ENCODE measurements around the gene WFDC12. TPM values are rescaled to one million over a fixed set of nuclear protein-coding genes. Genes with fewer than 3 reads are reported as not detected.

WFDC12 gene
- total RNA-seq, 1 donor from 2014 or later, result not detected

DNA sequence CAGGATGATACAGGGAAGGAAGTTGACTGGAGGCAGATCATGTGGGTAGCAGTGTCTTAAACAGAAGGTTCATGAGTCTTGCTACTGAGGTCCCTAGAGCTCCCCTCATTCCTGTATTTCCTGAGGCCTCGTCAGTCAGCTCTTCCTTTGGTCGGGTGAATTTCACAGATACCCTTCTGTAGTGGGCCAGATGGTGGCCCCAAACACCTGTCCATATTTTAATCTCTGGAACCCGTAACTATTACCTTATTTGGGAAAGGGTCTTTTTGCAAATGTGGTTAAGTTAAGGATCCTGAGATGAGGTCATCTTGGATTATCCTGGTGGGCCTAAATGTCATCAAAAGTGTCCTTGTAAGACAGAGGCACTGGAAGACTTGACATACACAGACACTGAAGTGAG, 32.9 kb downstream of the WFDC12 start:
- DNase-seq (ENCODE audit: low read depth, low spot score), result no peak

DNA sequence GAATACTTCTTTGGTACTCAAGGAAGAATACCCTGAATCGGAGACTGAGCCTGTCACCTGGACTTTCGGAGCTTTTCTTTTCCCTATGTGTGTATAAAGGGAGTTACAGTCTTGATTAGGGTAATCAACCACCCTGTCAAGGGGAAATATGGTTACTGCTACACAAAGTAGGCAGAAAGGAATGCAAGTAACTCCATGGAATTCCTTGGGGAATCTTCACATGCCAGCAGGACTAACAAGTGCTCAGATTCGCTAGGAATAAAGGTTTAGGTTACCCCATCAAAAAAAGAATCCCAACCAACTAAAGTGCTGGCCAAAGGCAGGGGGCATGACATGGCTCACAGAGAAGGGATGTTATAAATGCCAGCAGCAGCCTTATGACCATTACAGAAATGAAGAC, 33.8 kb downstream of the WFDC12 start:
- DNase-seq (ENCODE audit: low read depth, low spot score), result no peak

DNA sequence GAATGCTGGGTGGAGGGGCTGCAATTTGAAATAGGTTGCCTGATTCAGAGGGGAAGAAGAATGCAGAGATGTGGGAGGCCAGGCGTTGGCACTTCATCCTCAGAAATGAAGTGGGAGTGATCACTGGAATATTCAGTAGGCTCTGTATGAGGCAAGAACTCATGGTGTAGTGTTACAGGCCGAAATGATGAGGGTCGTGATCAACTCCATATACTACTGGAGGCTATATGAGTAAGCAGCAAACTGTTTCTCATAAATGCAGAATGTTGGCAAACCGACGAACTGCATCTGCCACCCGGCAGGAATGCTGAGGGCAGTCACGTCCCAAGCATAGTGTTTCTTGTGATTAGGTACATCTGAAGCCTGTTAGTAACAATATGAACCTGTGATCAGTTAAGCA, 36.0 kb downstream of the WFDC12 start:
- DNase-seq (ENCODE audit: low read depth, low spot score), result no peak

DNA sequence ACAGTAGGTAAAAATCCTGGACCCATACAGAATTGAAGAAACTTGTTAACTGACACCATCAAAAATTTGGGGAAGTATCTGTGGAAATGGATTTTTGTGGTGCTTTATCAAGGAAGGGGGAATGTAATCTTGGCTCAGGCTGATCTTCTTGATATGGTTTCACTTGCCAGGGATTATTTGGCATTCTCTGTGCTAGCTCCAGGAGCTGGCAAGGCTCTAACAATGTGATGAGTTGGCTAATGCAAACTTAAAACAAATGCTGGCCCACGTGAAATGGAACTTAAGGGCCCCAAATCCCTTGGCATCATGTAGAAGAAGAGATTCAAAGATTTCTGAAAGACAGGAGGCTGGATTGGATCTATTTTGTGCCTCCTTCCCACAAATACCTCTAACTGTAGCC, 36.5 kb downstream of the WFDC12 start:
- no peak for DNase-seq (ENCODE audit: low read depth, low spot score)

DNA sequence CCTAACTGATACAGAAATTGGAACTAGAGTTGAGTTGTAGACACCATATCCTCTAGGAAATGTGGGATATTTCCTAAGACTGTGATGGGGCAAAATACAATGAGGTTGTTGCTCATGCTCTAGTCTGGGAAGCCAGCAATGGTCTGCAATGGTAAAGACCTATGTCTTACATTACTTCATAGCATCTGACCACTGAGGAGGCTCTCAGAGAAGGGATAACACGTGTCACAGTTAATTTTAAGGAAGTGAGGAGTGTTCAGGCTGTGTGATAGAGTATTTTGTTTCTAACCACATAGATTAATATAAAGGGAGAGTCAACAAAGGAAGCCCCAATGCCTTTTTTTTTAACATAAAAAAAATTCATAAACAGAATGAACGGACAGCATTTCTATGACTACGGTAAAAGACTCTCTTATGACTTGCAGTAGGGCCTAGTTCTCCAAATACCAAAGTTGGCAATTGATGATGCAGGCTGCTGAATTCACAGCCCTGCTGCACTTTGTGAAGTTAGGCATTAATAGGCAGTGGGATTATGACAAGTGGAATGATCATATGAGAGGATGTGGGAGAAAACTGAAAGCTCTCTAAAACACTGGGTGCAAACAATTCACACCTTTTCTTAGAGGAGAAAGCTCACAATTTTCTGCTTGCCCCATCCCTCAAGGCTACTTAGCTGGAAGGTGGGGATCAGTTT, 37.0 kb downstream of the WFDC12 start:
- no peak for DNase-seq (ENCODE audit: low read depth, low spot score)

DNA sequence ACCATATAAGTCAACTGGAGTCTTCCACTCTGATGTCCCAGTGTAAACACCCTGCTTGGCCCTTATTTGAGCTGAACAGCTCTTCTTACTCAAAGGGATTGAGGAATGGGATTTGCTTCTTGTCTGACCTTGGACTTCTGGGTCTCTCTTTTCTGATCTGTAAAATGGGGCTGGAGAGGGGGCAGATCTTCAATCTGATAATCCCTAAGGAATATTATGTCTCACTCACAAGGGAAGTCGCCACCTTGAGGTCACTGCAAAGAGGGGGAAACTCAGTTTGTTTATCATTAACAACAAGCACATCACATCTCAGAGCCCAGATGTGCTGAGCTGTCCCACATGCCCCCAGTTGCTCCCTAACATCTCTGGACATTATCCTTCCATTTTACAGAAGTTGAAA, 38.4 kb downstream of the WFDC12 start:
- no peak for DNase-seq (ENCODE audit: low read depth, low spot score)

DNA sequence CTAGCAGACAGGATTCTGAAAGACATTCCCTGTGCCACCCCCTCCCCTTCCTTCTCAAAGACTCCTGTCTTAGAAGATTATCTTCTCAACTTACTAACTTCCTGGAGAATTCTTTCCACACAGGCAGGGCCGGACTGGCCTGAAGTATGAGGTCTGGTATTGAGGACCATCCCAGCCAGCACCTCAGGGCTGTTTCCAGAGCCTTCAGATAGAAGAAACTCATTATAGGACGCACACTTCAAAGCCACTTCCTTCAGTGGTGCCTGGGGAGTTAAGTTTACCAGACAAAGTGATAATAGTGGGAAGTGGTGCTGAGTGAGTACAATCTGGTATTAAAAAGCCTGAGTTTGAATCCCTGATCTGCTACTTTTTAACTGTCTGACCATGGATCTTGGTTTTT, 39.0 kb downstream of the WFDC12 start:
- DNase-seq (ENCODE audit: low read depth, low spot score), result no peak

DNA sequence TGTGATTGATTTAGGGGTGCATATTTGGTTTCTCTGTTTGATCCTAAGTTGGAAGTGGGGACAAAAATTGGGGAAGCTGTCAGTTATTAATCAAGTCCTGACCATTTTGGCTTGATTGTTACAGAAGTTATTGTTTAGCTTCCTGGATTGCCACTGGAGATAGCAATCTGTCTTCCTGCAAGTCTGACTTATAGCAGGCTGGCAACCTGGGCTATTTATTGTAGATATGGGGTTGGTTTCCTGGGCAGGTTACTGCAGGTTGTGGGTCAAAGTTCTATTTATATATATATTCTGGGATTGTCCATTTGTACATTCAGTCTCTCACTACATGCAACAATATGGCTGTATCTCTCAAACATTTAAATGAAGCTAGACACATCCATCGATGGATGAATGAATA, 41.1 kb downstream of the WFDC12 start:
- no peak for DNase-seq (ENCODE audit: low read depth, low spot score)

DNA sequence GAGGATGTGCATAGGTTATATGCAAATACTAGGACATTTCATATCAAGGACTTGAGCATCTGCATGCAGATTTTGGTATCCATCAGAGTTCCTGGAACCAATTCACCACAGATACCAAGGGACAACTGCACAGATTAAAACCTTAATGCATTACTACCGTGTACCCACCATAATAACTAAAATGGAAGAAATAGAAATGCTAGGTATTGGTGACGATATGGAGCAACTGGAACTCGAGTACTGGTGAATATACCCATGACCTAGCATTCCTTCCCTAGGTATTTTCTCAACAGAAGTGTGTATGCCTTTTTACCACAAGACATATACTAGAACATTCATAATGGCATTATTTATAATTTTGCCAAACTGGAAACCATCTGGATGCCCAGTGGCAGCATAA, 41.8 kb downstream of the WFDC12 start:
- no peak for DNase-seq (ENCODE audit: low read depth, low spot score)

DNA sequence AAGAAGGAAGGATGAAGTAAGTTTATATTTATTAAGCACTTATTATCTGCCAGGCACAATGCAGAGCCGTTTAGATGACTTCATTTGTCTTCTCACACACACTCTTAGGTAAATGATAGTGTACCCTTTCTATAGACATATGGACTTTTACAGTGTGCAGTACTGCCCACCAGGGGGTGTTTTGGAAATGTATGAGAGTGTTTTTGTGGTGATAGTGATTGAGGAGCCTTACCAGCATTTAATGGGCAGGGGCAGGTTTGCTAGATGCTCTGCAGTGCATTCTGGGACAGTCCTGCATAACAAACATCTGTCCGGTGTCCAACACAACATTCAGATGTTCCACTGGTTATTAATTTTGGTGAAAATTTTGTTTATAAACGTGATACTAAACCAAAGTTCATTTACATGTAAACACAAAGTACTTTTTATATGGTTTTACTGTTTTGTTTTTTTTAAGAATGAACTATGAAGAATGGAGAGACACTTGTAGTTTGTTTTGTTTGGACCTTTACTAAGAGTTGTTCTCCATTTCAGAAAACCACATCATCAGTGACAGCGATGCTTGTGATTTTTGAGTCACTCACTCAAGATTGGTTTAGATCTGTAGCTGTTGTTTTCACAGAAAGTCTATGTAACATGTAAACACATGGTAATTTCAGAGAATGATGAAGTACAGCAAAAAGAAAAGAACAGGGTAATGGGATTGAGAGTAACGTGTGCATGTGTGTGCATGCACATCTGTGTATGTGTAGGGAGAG, 43.2 kb downstream of the WFDC12 start:
- no peak for DNase-seq (ENCODE audit: low read depth, low spot score)

DNA sequence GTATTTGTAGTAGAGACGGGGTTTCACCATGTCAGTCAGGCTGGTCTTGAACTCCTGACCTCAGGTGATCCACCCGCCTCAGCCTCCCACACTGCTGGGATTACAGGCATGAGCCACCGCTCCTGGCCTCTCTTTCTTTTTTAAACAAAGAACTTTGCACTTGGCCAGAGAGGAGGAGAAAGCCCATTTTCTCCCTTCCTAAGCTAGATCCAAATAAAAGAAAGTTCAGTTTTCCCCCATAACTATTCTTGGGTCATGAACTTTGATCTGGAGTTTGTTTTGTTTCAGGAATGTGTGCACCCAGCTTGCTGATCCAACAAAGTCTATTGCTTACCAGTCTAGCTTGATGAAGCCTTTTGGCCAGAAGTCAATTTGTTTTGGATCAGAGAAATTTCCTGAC, 46.7 kb downstream of the WFDC12 start:
- no peak for DNase-seq (ENCODE audit: low read depth, low spot score)

Other genes with a start within 250 kb of the WFDC12 start
- 129 and 135 TPM in 2 replicates for gene YWHAB, start 238.8 kb downstream of the WFDC12 start, total RNA-seq
- 1.6 and 3.3 TPM in 2 replicates for gene PABPC1L, start 214.4 kb downstream of the WFDC12 start, total RNA-seq
- 38.0 and 39.2 TPM in 2 replicates for gene TOMM34, start 164.1 kb downstream of the WFDC12 start, total RNA-seq
- gene STK4, start 158.0 kb downstream of the WFDC12 start, total RNA-seq, result 23.4 and 30.1 TPM in 2 replicates
- 0.20 and 0.21 TPM in 2 replicates for gene KCNS1, start 23.3 kb downstream of the WFDC12 start, total RNA-seq
- gene WFDC5, start 9.3 kb downstream of the WFDC12 start, total RNA-seq, result not detected in 2 replicates
- not detected in 2 replicates for gene PI3, start 50.4 kb upstream of the WFDC12 start, total RNA-seq
- gene SEMG1, start 82.6 kb upstream of the WFDC12 start, total RNA-seq, result not detected in 2 replicates
- gene SEMG2, start 96.9 kb upstream of the WFDC12 start, total RNA-seq, result not detected in 2 replicates
- 0.18 TPM in 1 of 2 replicates, not detected in the other for gene SLPI, start 130.1 kb upstream of the WFDC12 start, total RNA-seq
- not detected in 2 replicates for gene RBPJL, start 182.4 kb upstream of the WFDC12 start, total RNA-seq
- not detected in 2 replicates for gene MATN4, start 183.8 kb upstream of the WFDC12 start, total RNA-seq
- gene SDC4, start 224.0 kb upstream of the WFDC12 start, total RNA-seq, result 24.6 and 32.4 TPM in 2 replicates
- gene SYS1, start 238.7 kb upstream of the WFDC12 start, total RNA-seq, result 21.4 and 35.7 TPM in 2 replicates

Measured in pulmonary artery endothelial cell (primary cell).